Esophagus (tissue), 2 donors: ENCODE results near the gene PSME3. TPM values are rescaled to one million over a fixed set of nuclear protein-coding genes. Genes with fewer than 3 reads are reported as not detected.
"Not testable (repeated sequence)": the region's sequence is repeated elsewhere in the genome, so short reads cannot be mapped to it uniquely, and the experiment has no call there.

Experiments used
- H3K27ac ChIP-seq, 2 donors: one replicate each; pipeline ENCODE4 v1.5.1; 2013; ENCODE audit warnings: low read depth in 2 of 2, mild to moderate bottlenecking in 2 of 2, inconsistent platforms in 1 of 2, low read length in 1 of 2, moderate library complexity in 1 of 2
- H3K27me3 ChIP-seq, 2 donors: one replicate each; pipeline ENCODE4 v1.6.1; 2013; ENCODE audit warnings: low read length in 2 of 2, control low read depth in 1 of 2, mild to moderate bottlenecking in 1 of 2; ENCODE audit not compliant: insufficient read depth in 2 of 2, control insufficient read depth in 1 of 2
- H3K36me3 ChIP-seq, 2 donors: one replicate each; pipeline ENCODE4 v1.6.1; 2013; ENCODE audit warnings: low read length in 1 of 2; ENCODE audit not compliant: control insufficient read depth in 2 of 2, insufficient read depth in 2 of 2
- H3K4me1 ChIP-seq, 2 donors: one replicate each; pipeline ENCODE4 v1.6.1; 2013; ENCODE audit warnings: low read length in 1 of 2; ENCODE audit not compliant: control insufficient read depth in 2 of 2, insufficient read depth in 2 of 2
- H3K4me3 ChIP-seq, 2 donors: one replicate each; pipeline ENCODE4 v1.5.1; 2013; ENCODE audit warnings: low read length in 2 of 2, mild to moderate bottlenecking in 2 of 2, low read depth in 1 of 2, moderate library complexity in 1 of 2
- H3K9me3 ChIP-seq, 2 donors: one replicate each; pipeline ENCODE4 v1.6.1; 2013; ENCODE audit warnings: mild to moderate bottlenecking in 2 of 2, low read depth in 1 of 2, low read length in 1 of 2, moderate library complexity in 1 of 2; ENCODE audit not compliant: control insufficient read depth in 2 of 2, insufficient read depth in 1 of 2
- WGBS, 2 donors: extraction: QIAGEN DNeasy Blood & Tissue Kit; methylation state at CpG; one replicate each; pipeline ENCODE4 v1.1.7; 2013; 5-methylcytosine and 5-hydroxymethylcytosine counted together
- polyA plus RNA-seq, 2 donors: library from polyadenylated mRNA; stranded (reverse); fragments of 200-250 nt; gene quantifications; one replicate each; pipeline ENCODE4 v1.2.3, GENCODE V29; 2013
- donor health status: healthy with polysubstance abuse.
- donor health status: Bipolar disorder and iron deficiency.

PSME3 gene
- polyA plus RNA-seq, 2 donors, result 24.8 to 69.3 TPM

DNA sequence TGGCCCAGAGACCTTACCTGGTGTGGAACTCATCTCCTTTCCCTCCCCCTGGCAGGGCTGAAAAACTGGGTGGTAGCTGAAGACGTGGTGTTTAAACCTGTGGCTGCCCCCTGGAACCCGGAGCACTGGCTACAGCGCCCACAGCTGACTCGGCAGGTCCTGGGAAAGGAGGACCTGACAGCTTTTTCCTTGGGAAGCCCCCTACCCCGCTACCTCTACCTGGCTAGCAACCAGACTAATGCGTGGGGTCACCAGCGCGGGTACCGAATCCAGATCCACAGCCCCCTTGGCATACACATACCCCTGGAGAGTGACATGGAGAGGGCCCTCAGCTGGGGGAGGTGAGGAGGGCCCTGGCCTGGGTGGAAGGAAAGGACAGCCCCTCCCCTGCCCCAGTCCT is 15.8 kb downstream of the PSME3 start:
- Histone ChIP-seq H3K9me3 (no peaks in the 10 kb centered on the region), H3K36me3 (peaks cover 7 to 11% of the 10 kb centered on the region in 2 donors), H3K4me1 (peaks cover 4 to 5% of the 10 kb centered on the region in 2 donors), H3K27me3 (no peaks in the 10 kb centered on the region), H3K4me3 (no peak overlapping the region), H3K27ac (no peak overlapping the region)
- WGBS, 2 donors, result 85 to 97% methylated on average over 7 to 9 of the region's 9 CpGs

DNA sequence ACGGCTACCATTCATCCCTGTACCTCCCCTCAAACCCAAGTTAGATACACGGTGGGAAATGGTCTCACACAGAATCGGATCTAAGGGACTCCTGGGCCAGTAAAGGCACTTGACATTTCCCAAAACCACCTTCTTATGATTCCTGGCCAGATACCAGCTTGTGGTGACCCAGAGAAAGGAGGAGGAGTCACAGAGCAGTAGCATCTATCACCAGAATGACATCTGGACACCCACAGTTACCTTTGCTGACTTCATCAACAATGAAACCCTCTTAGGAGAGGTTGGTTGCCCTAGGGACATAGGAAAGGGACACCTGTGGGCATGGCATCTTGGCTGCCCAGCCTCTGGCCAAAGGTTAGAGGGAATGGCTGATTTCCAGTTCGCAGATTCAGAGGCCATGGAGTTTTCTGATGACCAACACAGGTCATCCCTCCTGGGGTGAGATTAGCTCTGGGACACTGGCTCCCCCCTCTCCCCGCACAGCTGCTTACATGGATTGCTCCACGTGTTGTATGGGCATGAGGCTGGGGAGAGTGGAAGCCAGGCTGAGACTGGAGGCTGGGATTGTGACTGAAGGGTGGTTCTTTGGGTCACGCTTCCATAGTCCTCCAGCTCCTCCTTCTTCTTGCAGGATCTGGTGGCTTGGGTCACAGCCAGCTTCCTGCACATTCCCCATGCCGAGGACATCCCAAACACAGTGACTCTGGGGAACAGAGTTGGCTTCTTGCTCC is 16.4 kb downstream of the PSME3 start:
- Histone ChIP-seq H3K4me1 (peaks cover 4 to 5% of the 10 kb centered on the region in 2 donors), H3K9me3 (no peaks in the 10 kb centered on the region), H3K27ac (no peak overlapping the region), H3K36me3 (peaks cover 7 to 8% of the 10 kb centered on the region in 2 donors), H3K27me3 (no peaks in the 10 kb centered on the region), H3K4me3 (no peak overlapping the region)
- WGBS, 2 donors, result 49 to 55% methylated on average over 8 of the region's 8 CpGs

DNA sequence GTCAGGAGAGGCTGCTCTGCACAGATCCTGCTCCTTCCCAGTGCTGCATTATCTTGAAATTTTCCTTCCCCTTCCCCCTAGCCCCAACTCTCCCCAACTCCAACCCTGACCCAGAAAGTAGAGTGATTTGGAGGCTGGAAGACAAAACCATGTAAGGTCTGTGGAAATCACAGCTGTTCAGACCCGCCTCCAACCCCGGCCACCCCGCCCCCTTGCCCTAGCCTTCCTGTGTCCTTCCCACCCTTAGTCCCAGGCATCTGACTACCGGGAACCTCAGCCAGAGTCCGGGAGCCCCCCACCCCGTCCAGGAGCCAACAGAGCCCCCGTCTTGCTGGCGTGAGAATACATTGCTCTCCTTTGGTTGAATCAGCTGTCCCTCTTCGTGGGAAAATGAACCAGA is 17.8 kb downstream of the PSME3 start, which contains the start of gene AOC3:
AOC3 (plus strand) TSS at position 246 of the 400 bp plus-strand sequence; CDS start at position 391, 145 bp downstream.
- no peaks in the 10 kb centered on the region for H3K36me3 ChIP-seq
- WGBS, 2 donors, result 41 to 43% methylated on average over 9 of the region's 9 CpGs

DNA sequence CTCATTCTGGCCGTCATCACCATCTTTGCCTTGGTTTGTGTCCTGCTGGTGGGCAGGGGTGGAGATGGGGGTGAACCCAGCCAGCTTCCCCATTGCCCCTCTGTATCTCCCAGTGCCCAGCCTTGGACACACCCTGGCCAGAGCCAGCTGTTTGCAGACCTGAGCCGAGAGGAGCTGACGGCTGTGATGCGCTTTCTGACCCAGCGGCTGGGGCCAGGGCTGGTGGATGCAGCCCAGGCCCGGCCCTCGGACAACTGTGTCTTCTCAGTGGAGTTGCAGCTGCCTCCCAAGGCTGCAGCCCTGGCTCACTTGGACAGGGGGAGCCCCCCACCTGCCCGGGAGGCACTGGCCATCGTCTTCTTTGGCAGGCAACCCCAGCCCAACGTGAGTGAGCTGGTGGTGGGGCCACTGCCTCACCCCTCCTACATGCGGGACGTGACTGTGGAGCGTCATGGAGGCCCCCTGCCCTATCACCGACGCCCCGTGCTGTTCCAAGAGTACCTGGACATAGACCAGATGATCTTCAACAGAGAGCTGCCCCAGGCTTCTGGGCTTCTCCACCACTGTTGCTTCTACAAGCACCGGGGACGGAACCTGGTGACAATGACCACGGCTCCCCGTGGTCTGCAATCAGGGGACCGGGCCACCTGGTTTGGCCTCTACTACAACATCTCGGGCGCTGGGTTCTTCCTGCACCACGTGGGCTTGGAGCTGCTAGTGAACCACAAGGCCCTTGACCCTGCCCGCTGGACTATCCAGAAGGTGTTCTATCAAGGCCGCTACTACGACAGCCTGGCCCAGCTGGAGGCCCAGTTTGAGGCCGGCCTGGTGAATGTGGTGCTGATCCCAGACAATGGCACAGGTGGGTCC is 18.4 kb downstream of the PSME3 start:
- peak overlapping the region; percentile 27 to 29 for H3K4me3 ChIP-seq
- not testable (repeated sequence) for H3K27me3 ChIP-seq, H3K9me3 ChIP-seq, H3K4me1 ChIP-seq, H3K36me3 ChIP-seq
- H3K27ac ChIP-seq, result peak overlapping the region; percentile 73 to 82
- WGBS, 2 donors, result 74 to 90% methylated on average over 13 to 25 of the region's 28 CpGs

More for the DNA sequence above, 17.8 kb downstream of the PSME3 start, which contains the start of gene AOC3:
- Histone ChIP-seq H3K9me3 (no peaks in the 10 kb centered on the region), H3K27ac (peak within 1 kb of the TSS; percentile 73 to 82), H3K27me3 (no peaks in the 10 kb centered on the region), H3K4me3 (peak within 1 kb of the TSS; percentile 27 to 29), H3K4me1 (peaks cover 4 to 5% of the 10 kb centered on the region in 2 donors)

DNA sequence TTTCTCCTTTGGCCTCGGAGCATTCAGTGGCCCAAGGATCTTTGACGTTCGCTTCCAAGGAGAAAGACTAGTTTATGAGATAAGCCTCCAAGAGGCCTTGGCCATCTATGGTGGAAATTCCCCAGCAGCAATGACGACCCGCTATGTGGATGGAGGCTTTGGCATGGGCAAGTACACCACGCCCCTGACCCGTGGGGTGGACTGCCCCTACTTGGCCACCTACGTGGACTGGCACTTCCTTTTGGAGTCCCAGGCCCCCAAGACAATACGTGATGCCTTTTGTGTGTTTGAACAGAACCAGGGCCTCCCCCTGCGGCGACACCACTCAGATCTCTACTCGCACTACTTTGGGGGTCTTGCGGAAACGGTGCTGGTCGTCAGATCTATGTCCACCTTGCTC is 19.2 kb downstream of the PSME3 start:
- Histone ChIP-seq H3K4me1 (peaks cover 4 to 5% of the 10 kb centered on the region in 2 donors), H3K4me3 (peak overlapping the region; percentile 16 to 31), H3K27me3 (no peaks in the 10 kb centered on the region), H3K9me3 (no peaks in the 10 kb centered on the region), H3K36me3 (no peaks in the 10 kb centered on the region), H3K27ac (peak overlapping the region; percentile 59 to 80)
- WGBS, 2 donors, result 75% methylated on average over 15 of the region's 15 CpGs

DNA sequence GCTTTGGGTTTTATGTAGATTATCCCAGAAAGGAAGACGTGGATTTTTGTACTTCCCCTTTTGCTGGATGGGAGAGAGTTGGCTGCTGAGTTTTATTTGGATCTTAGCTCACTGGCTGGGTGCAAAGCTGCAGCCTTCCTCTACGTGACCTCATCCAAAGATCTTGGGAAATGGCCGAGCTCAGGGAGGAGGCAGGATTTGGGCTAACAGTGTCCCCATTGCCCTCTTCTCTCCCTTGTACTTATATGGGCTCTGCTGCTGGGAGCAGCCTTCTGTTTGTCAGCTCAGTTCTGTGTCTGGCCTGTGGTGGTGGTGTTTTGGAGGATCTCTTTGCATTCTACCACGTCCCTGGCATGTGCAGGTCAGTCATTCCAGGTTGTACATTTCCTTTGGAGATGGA is 19.8 kb downstream of the PSME3 start:
- no peaks in the 10 kb centered on the region for H3K27me3 ChIP-seq
- no peaks in the 10 kb centered on the region for H3K36me3 ChIP-seq
- peaks cover 4 to 5% of the 10 kb centered on the region in 2 donors for H3K4me1 ChIP-seq
- 50 to 61% methylated on average over 4 of the region's 4 CpGs for WGBS, 2 donors
- peak overlapping the region; percentile 59 to 80 for H3K27ac ChIP-seq
- H3K4me3 ChIP-seq, result peak overlapping the region in 1 of 2 donors; percentile 31
- H3K9me3 ChIP-seq, result no peaks in the 10 kb centered on the region

DNA sequence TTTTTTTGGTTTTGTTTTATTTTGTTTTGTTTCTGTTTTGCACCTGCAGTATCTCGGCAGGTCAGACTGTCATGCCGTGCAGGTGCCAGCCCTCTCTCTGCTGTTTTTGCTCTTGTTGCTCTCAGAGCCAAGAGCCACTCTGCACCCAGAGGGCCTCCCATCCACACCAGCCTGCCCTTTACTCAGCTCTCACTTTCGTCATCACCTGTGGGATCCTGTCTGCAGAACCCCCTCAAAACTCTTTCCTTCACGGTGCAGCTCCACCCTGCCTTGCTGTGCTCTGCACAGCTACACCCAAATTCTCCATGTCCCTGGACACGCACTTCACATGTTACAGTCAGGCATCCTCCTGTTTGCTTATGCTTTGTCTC is 20.4 kb downstream of the PSME3 start:
- Histone ChIP-seq H3K27me3 (no peaks in the 10 kb centered on the region), H3K27ac (peak overlapping the region in 1 of 2 donors; percentile 45), H3K36me3 (no peaks in the 10 kb centered on the region), H3K9me3 (no peaks in the 10 kb centered on the region), H3K4me3 (peak overlapping the region; percentile 5 to 31), H3K4me1 (peaks cover 4 to 5% of the 10 kb centered on the region in 2 donors)
- WGBS, 2 donors, result 64 to 72% methylated on average over 5 of the region's 5 CpGs

DNA sequence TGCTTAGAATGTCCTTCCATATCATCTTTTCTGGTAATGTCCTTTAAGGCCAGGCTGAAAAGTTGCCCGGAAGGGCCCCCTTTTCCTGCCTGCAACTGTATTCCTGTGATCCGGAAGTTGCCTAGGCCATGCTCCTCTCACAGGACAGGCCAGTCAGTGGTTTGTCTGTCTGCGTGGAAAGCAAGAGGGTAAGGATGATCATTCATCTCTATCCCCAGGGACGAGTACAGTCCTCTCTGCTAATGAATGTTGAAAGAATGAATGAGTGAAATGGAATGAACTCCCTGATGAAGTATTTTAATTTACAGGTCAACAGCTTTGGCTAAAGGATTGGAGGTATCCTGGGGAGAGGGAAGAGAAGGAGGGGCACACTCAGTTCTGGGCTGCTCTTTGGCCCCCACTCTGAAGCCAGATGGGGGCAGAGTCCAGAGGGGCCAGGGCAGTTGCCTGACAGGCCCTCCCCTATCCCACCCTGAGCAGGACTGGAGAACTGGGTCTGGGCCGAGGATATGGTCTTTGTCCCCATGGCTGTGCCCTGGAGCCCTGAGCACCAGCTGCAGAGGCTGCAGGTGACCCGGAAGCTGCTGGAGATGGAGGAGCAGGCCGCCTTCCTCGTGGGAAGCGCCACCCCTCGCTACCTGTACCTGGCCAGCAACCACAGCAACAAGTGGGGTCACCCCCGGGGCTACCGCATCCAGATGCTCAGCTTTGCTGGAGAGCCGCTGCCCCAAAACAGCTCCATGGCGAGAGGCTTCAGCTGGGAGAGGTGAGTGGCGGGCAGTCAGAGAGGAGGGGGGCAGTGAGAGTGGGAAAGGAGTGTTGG is 21.0 kb downstream of the PSME3 start:
- 71 to 75% methylated on average over 15 of the region's 15 CpGs for WGBS, 2 donors
- Histone ChIP-seq H3K4me3 (peak overlapping the region; percentile 5 to 31), H3K4me1 (peaks cover 4 to 5% of the 10 kb centered on the region in 2 donors)

DNA sequence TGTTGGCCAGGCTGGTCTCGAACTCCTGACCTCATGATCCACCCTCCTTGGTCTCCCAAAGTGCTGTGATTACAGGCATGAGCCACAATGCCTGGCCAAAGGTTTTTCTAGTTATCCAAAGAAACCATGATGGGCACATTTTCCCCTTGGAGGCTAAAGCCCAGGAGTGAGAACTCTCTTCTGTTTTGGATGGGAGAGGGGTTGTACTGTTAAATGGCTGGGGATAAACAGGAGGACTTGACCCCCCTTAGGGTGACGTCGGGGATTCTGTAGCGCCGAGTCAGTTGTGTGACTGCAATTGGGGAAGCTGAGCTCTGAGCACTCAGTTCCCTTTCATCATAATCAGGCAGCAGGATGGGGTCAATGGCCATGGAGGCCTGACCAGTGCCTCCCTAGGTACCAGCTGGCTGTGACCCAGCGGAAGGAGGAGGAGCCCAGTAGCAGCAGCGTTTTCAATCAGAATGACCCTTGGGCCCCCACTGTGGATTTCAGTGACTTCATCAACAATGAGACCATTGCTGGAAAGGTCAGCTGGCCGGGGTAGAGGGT is 21.9 kb downstream of the PSME3 start:
- Histone ChIP-seq H3K27me3 (no peaks in the 10 kb centered on the region), H3K4me1 (peaks cover 0 to under 1% of the 10 kb centered on the region in 2 donors), H3K9me3 (no peaks in the 10 kb centered on the region), H3K4me3 (no peak overlapping the region), H3K36me3 (no peaks in the 10 kb centered on the region), H3K27ac (peak overlapping the region in 1 of 2 donors; percentile 7)
- 72 to 79% methylated on average over 8 of the region's 8 CpGs for WGBS, 2 donors

More for the DNA sequence above, 21.0 kb downstream of the PSME3 start:
- Histone ChIP-seq H3K9me3 (no peaks in the 10 kb centered on the region), H3K27ac (peak overlapping the region in 1 of 2 donors; percentile 45), H3K36me3 (no peaks in the 10 kb centered on the region), H3K27me3 (no peaks in the 10 kb centered on the region)
